Mucosa of stomach (tissue), 1 donor: Measurements from ENCODE around the gene HDC.

Experiments
- H3K27me3 ChIP-seq: one replicate; pipeline ENCODE4 v1.7.0; 2013; ENCODE audit warnings: mild to moderate bottlenecking, low read length; ENCODE audit not compliant: control insufficient read depth, insufficient read depth
- H3K36me3 ChIP-seq: one replicate; pipeline ENCODE4 v1.7.0; 2013; ENCODE audit warnings: low read length; ENCODE audit not compliant: control insufficient read depth, insufficient read depth
- H3K4me1 ChIP-seq: one replicate; pipeline ENCODE4 v1.7.0; 2013; ENCODE audit warnings: mild to moderate bottlenecking, low read length; ENCODE audit not compliant: control insufficient read depth, insufficient read depth
- H3K4me3 ChIP-seq: one replicate; pipeline ENCODE4 v1.7.0; 2013; ENCODE audit warnings: low read length
- H3K9ac ChIP-seq: one replicate; pipeline ENCODE4 v1.7.0; 2013; ENCODE audit warnings: mild to moderate bottlenecking, low read length, moderate library complexity
- H3K9me3 ChIP-seq: one replicate; pipeline ENCODE4 v1.7.0; 2013; ENCODE audit warnings: mild to moderate bottlenecking, low read length, moderate library complexity; ENCODE audit not compliant: control insufficient read depth
- donor health status: Pancreatic carcinoma.

Gene HDC

DNA sequence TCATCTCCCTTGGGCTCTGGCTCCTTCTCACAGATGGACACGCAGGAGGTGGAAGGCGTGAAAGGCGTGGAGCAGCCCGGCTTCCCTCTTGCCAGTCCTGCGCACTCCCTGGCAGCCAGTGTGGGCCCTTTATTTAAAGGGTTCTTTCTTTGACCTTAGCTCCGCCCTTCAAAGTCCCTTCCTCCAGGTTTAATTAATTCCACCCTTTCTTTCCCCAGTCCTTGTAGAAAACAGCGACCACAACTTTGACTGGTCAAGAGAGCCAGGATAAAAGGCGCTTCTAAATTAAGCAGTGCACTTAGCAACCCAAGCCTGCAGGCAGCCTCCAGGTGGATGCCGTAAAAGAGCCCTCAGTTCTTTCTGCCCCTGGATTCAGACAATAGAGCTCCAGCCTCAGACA is at the start of gene HDC:
TSS of gene HDC (minus strand) at position 107 of the 400 bp plus-strand sequence. CDS start at position 4, 103 bp downstream.
- H3K27me3 ChIP-seq = no peaks in the 10 kb centered on the region
- no peak within 1 kb of the TSS for H3K9ac ChIP-seq
- H3K36me3 ChIP-seq = no peaks in the 10 kb centered on the region
- no peaks in the 10 kb centered on the region for H3K4me1 ChIP-seq
- no peak within 1 kb of the TSS for H3K4me3 ChIP-seq
- no peaks in the 10 kb centered on the region for H3K9me3 ChIP-seq

GRCh38 chr15:50312636-50313035 is 47.1 kb upstream of the HDC start:
- Histone ChIP-seq H3K27me3 (no peaks in the 10 kb centered on the region), H3K9me3 (no peaks in the 10 kb centered on the region), H3K36me3 (no peaks in the 10 kb centered on the region), H3K4me1 (no peaks in the 10 kb centered on the region), H3K4me3 (no peak overlapping the region), H3K9ac (no peak overlapping the region)

DNA sequence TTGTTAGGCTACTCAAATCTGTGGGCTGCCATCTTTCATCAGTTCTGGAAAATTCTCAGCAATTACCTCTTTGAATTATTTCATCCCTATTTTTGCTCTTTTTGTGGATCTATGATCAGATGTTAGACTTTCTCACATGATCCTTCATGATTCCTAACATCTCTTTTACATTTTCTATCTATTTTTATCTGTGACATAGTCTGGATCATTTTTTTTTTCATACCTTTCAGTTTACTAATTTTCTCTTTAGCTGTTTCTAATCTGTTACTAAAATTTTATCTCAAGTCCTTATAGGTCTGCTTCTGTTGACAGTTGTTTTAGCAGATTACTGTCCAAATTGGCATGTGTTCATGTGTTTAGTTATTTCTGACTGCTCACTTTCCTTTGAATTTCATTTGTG is 42.3 kb upstream of the HDC start:
- H3K4me1 ChIP-seq = no peaks in the 10 kb centered on the region
- H3K4me3 ChIP-seq = no peak overlapping the region
- H3K27me3 ChIP-seq = no peaks in the 10 kb centered on the region
- H3K9me3 ChIP-seq = no peaks in the 10 kb centered on the region
- H3K9ac ChIP-seq = no peak overlapping the region
- no peaks in the 10 kb centered on the region for H3K36me3 ChIP-seq

DNA sequence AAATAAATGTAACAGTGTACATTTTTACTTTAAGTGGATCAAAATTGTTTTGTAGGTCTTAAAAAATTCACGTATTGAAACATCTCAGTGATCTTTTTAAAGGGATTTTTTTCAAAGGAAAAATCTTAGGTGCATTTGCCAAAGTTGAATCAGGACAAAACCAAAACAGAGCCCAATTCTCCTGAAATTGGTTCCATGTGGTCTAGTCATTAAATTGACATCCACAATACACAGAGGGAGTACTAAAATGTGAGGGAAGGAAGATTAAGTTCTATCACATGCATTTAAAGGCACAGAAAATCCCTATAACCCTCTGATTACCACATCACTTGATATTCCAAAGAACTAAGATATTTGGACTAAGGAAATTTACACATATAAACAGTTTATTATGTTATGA is 39.3 kb upstream of the HDC start:
- H3K36me3 ChIP-seq = no peaks in the 10 kb centered on the region

GRCh38 chr15:50302581-50302980 is 37.1 kb upstream of the HDC start:
- Histone ChIP-seq H3K9me3 (no peaks in the 10 kb centered on the region), H3K4me1 (no peaks in the 10 kb centered on the region), H3K36me3 (no peaks in the 10 kb centered on the region), H3K4me3 (no peak overlapping the region), H3K9ac (no peak overlapping the region), H3K27me3 (no peaks in the 10 kb centered on the region)

More for the DNA sequence above, 39.3 kb upstream of the HDC start:
- H3K4me3 ChIP-seq = no peak overlapping the region
- H3K27me3 ChIP-seq = no peaks in the 10 kb centered on the region
- H3K9me3 ChIP-seq = no peaks in the 10 kb centered on the region
- H3K4me1 ChIP-seq = no peaks in the 10 kb centered on the region
- H3K9ac ChIP-seq = no peak overlapping the region

GRCh38 chr15:50298340-50298739 is 32.8 kb upstream of the HDC start:
- Histone ChIP-seq H3K4me1 (no peaks in the 10 kb centered on the region), H3K4me3 (no peak overlapping the region), H3K9me3 (no peaks in the 10 kb centered on the region), H3K27me3 (no peaks in the 10 kb centered on the region), H3K9ac (no peak overlapping the region), H3K36me3 (no peaks in the 10 kb centered on the region)

DNA sequence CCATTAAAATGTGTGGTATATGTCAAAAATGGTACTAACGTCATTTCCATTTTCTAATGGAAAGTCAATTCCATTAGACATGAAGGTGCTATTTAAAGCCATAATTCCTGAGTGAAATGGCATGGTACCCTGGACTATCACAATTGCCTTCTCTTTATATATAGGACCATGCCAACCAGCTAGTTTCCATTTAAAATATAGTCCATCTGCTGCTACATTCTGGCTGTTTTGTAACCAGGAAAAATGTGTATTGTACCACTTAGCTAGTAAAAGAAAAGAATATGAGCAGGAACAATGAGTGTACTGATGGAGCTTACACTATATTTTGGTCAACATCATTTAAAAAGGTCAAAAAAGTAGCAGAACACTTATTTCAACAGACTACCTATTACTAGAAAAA is 30.4 kb upstream of the HDC start:
- Histone ChIP-seq H3K9me3 (no peaks in the 10 kb centered on the region), H3K4me1 (no peaks in the 10 kb centered on the region), H3K36me3 (no peaks in the 10 kb centered on the region), H3K9ac (no peak overlapping the region), H3K27me3 (no peaks in the 10 kb centered on the region), H3K4me3 (no peak overlapping the region)

GRCh38 chr15:50289749-50290148 is 24.2 kb upstream of the HDC start:
- no peaks in the 10 kb centered on the region for H3K36me3 ChIP-seq
- H3K9me3 ChIP-seq = no peaks in the 10 kb centered on the region
- no peaks in the 10 kb centered on the region for H3K4me1 ChIP-seq
- H3K27me3 ChIP-seq = no peaks in the 10 kb centered on the region
- no peak overlapping the region for H3K4me3 ChIP-seq
- H3K9ac ChIP-seq = no peak overlapping the region

GRCh38 chr15:50287324-50288116 is 22.0 kb upstream of the HDC start:
- no peaks in the 10 kb centered on the region for H3K4me1 ChIP-seq
- H3K9me3 ChIP-seq = no peaks in the 10 kb centered on the region
- no peak overlapping the region for H3K4me3 ChIP-seq
- H3K36me3 ChIP-seq = no peaks in the 10 kb centered on the region
- no peaks in the 10 kb centered on the region for H3K27me3 ChIP-seq
- no peak overlapping the region for H3K9ac ChIP-seq

DNA sequence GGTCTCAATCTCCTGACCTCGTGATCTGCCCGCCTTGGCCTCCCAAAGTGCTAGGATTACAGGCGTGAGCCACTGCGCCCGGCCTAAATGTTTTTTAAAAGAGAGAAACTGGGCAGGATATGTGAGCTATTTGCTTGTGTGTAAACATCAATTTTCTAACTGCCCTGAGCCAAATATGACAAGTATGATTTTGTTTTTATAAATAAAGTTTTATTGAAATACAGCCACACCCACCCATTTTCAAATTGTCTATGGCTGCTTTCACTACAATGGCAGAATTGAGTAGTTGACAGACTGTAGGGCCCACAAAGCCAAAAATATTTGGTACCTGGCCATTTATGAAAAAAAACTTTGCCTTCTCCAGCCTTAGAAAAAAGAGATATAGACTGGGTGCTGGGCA is 15.9 kb upstream of the HDC start:
- no peaks in the 10 kb centered on the region for H3K27me3 ChIP-seq
- H3K36me3 ChIP-seq = no peaks in the 10 kb centered on the region
- no peak overlapping the region for H3K4me3 ChIP-seq
- no peak overlapping the region for H3K9ac ChIP-seq
- H3K9me3 ChIP-seq = no peaks in the 10 kb centered on the region
- no peaks in the 10 kb centered on the region for H3K4me1 ChIP-seq

GRCh38 chr15:50280271-50280670 is 14.7 kb upstream of the HDC start:
- no peaks in the 10 kb centered on the region for H3K9me3 ChIP-seq
- H3K4me3 ChIP-seq = no peak overlapping the region
- no peaks in the 10 kb centered on the region for H3K4me1 ChIP-seq
- H3K9ac ChIP-seq = no peak overlapping the region
- H3K27me3 ChIP-seq = no peaks in the 10 kb centered on the region
- H3K36me3 ChIP-seq = no peaks in the 10 kb centered on the region

GRCh38 chr15:50278496-50278895 is 13.0 kb upstream of the HDC start:
- H3K9me3 ChIP-seq = no peaks in the 10 kb centered on the region
- no peak overlapping the region for H3K4me3 ChIP-seq
- H3K9ac ChIP-seq = no peak overlapping the region
- H3K4me1 ChIP-seq = no peaks in the 10 kb centered on the region
- no peaks in the 10 kb centered on the region for H3K27me3 ChIP-seq
- H3K36me3 ChIP-seq = no peaks in the 10 kb centered on the region

DNA sequence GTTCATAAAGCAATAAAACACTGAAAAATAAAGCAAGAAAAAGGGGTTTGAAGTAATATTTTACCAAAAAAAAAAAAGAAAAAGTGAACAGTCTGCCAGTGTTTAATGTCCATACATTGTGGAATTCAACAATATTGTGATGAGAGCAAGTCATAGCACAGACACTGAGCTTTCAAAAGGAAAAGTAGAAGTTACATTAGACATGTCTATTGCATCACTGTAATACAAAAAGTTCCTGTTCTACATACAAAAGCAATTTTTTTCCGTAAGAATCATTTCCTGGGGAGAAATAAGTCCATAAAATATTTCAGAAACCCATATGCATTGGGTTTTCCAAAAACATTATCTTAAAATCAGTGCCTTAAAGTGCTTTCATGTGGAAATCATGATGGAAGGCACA is 11.8 kb upstream of the HDC start:
- Histone ChIP-seq H3K27me3 (no peaks in the 10 kb centered on the region), H3K36me3 (no peaks in the 10 kb centered on the region), H3K4me1 (no peaks in the 10 kb centered on the region), H3K9ac (no peak overlapping the region), H3K9me3 (no peaks in the 10 kb centered on the region), H3K4me3 (no peak overlapping the region)
